WTC11 (cell line): ENCODE results near the gene ELOVL6.
"Not testable (repeated sequence)": the region's sequence is repeated elsewhere in the genome, so short reads cannot be mapped to it uniquely, and the experiment has no call there.

Source experiments
- SMAD3 ChIP-seq: sonication (generic); formaldehyde crosslinking; IDR thresholded peaks from 2 replicates; pipeline ENCODE4 v1.8.0; 2022; ENCODE audit warnings: missing genetic modification reagents, mild to moderate bottlenecking, borderline replicate concordance
- TF ChIP-seq, protein P1 (sequence below): fragments of 200-600 bp; IDR thresholded peaks from 2 replicates; pipeline ENCODE4 v1.8.0; 2022; ENCODE audit warnings: antibody characterized with exemption
- TF ChIP-seq, protein P2 (sequence below): sonication (generic); formaldehyde crosslinking; IDR thresholded peaks from 2 replicates; pipeline ENCODE4 v1.8.0; 2022; ENCODE audit warnings: mild to moderate bottlenecking, missing genetic modification reagents
- TF ChIP-seq, protein P3 (sequence below): sonication (generic); formaldehyde crosslinking; IDR thresholded peaks from 2 replicates; pipeline ENCODE4 v1.8.1; 2023; ENCODE audit warnings: mild to moderate bottlenecking, missing genetic modification reagents, moderate library complexity

DNA sequence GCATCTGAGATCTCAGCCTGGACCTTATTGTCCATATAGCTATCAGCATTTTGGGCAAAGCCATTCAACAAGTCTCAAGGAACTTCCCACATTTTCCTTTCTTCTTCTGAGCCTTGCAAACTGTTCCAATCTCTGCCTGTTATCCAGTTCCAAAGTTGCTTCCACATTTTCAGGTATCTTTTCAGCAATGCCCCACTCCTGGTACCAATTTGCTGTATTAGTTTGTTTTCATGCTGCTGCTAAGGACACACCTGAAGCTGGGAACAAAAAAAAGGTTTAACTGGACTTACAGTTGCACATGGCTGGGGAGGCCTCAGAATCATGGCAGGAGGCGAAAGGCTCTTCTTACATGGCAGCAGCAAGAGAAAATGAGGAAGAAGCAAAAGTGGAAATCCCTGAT is 20.5 kb upstream of the ELOVL6 start:
- TF ChIP-seq, protein P1, sequence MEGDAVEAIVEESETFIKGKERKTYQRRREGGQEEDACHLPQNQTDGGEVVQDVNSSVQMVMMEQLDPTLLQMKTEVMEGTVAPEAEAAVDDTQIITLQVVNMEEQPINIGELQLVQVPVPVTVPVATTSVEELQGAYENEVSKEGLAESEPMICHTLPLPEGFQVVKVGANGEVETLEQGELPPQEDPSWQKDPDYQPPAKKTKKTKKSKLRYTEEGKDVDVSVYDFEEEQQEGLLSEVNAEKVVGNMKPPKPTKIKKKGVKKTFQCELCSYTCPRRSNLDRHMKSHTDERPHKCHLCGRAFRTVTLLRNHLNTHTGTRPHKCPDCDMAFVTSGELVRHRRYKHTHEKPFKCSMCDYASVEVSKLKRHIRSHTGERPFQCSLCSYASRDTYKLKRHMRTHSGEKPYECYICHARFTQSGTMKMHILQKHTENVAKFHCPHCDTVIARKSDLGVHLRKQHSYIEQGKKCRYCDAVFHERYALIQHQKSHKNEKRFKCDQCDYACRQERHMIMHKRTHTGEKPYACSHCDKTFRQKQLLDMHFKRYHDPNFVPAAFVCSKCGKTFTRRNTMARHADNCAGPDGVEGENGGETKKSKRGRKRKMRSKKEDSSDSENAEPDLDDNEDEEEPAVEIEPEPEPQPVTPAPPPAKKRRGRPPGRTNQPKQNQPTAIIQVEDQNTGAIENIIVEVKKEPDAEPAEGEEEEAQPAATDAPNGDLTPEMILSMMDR = not testable (repeated sequence)
- TF ChIP-seq, protein P2, sequence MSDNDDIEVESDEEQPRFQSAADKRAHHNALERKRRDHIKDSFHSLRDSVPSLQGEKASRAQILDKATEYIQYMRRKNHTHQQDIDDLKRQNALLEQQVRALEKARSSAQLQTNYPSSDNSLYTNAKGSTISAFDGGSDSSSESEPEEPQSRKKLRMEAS (CRISPR knock-in tag) = not testable (repeated sequence)
- TF ChIP-seq SMAD3 (CRISPR knock-in tag) = not testable (repeated sequence)
- TF ChIP-seq, protein P3, sequence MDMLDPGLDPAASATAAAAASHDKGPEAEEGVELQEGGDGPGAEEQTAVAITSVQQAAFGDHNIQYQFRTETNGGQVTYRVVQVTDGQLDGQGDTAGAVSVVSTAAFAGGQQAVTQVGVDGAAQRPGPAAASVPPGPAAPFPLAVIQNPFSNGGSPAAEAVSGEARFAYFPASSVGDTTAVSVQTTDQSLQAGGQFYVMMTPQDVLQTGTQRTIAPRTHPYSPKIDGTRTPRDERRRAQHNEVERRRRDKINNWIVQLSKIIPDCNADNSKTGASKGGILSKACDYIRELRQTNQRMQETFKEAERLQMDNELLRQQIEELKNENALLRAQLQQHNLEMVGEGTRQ (CRISPR knock-in tag) = not testable (repeated sequence)
